Measurements from ENCODE around the gene IRF9. TPM values are rescaled to one million over a fixed set of nuclear protein-coding genes. Genes with fewer than 3 reads are reported as not detected.

The IRF9 gene
- total RNA-seq, 1 donor from 2014 or later: 24.0 TPM

GRCh38 chr14:24165785-24166184 lies 4.7 kb downstream of the IRF9 start:
- peak; percentile 19 for DNase-seq
- intact Hi-C loops (cut with DNase I): no loop called here
- ATAC-seq (ENCODE audit: poor library complexity): no peak

- DNase-seq (no peak), ATAC-seq (ENCODE audit: poor library complexity) (no peak)
- intact Hi-C loops (cut with DNase I): no loop called here
Observed at GRCh38 chr14:24167469-24168114, 6.5 kb downstream of the IRF9 start.

- peak; percentile 65 for ATAC-seq (ENCODE audit: poor library complexity)
- intact Hi-C loops (cut with DNase I): no loop called here
- peak; percentile 79 for DNase-seq
Observed at GRCh38 chr14:24171422-24172260, 10.6 kb downstream of the IRF9 start, which contains the start of gene REC8. Gene REC8 (plus strand): TSS chr14:24172080. CDS start chr14:24172553, 473 bp downstream.

DNA sequence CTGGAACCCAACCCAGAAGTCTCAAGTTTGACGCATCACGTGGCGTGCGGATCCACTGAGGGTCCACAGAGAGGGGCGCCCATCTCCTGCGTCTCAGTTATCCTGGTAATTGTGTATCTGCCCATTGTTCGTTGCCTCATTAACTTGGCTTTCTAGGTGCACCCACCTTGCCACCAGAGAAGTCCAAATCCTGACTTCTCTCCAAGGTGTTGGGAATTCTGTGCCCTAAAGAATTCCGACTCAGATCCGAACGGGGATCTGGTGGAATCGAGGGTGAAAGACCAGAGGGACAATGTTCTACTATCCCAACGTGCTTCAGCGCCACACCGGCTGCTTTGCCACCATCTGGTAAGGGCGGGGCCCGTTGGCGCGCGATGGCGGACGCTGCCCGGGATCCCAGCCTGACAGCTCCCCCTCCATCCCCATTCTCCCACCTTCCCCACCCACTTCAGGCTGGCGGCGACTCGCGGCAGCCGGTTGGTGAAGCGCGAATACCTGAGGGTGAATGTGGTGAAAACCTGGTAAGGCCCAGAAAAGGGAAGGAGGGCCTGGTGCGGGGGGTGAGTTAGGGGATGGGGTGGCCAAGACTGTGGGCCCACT lies 11.3 kb downstream of the IRF9 start:
- no peak for ATAC-seq (ENCODE audit: poor library complexity)
- DNase-seq: peak; percentile 35
- intact Hi-C loops (cut with DNase I): no loop called here

DNA sequence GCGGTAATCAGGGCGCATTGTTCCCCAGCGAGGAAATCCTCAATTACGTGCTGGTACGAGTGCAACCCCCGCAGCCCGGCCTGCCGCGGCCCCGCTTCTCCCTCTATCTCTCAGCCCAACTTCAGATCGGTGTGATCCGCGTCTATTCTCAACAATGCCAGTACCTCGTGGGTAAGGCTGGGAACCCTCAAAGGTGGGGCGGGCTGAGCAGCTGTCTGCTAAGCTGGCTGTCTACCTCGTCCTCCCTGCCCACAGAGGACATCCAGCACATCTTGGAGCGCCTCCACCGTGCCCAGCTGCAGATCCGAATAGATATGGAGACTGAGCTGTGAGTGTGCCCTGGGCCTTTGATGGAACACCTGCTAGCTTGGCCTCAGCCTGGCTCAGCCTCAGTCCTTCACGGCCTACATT lies 11.8 kb downstream of the IRF9 start:
- intact Hi-C loops (cut with DNase I): no loop called here
- peak; percentile 32 for DNase-seq
- no peak for ATAC-seq (ENCODE audit: poor library complexity)

- intact Hi-C loops (cut with DNase I): no loop called here
- DNase-seq: peak; percentile 14
- ATAC-seq (ENCODE audit: poor library complexity): no peak
Observed at GRCh38 chr14:24176599-24176998, 15.5 kb downstream of the IRF9 start.

DNA sequence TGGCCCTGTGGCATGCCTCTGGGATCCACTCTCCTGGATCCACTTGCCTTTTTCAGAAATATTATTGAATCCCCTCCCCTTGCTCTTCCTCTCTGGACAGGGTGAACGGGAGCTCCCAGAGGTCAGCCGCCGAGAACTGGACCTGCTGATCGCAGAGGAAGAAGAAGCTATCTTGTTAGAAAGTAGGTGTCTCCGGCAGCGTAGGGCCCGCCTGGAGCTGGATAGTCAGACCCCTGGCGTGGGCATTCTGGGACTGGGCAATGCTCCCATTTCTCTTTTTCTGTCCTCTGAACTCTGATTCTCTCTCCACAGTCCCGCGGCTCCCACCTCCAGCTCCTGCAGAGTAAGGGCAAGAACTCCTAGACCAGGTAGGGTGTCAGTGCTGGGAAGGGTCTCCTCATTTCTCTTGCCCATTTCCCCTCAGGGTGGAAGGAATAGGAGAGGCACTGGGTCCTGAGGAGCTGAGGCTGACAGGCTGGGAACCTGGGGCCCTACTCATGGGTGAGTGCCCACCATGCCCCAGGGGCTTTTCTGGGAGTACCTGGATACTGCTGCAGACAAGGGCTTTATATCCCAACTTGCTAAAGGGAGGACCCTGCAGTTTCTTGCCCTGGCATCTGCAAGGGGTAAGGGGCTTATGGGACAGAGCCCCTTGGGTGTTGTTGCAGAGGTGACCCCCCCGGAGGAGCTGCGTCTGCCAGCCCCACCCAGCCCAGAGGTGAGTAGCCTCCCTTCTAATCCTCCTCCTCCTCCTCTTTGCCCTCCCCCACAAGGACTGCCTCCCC lies 16.2 kb downstream of the IRF9 start:
- DNase-seq (peak; percentile 39), ATAC-seq (ENCODE audit: poor library complexity) (no peak)
- intact Hi-C loops (cut with DNase I): no loop called here

DNA sequence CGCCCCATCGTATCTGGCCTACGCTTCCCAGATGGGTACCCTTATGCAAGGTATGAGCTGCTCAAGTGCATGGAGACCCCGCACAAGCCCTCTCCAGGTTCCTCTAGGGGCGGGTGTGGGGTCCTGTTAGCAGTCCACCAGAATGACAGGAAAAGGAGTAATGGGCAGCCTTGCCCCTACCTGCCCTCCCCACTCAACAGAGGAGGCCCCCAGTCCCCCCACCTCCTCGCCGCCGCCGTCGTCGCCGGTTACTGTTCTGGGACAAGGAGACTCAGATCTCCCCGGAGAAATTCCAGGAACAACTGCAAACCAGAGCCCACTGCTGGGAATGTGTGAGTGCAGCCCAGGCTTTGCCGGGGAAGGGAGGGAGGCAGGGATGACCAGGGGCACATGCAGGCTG lies 16.8 kb downstream of the IRF9 start:
- intact Hi-C loops (cut with DNase I): no loop called here
- no peak for ATAC-seq (ENCODE audit: poor library complexity)
- peak; percentile 34 for DNase-seq

DNA sequence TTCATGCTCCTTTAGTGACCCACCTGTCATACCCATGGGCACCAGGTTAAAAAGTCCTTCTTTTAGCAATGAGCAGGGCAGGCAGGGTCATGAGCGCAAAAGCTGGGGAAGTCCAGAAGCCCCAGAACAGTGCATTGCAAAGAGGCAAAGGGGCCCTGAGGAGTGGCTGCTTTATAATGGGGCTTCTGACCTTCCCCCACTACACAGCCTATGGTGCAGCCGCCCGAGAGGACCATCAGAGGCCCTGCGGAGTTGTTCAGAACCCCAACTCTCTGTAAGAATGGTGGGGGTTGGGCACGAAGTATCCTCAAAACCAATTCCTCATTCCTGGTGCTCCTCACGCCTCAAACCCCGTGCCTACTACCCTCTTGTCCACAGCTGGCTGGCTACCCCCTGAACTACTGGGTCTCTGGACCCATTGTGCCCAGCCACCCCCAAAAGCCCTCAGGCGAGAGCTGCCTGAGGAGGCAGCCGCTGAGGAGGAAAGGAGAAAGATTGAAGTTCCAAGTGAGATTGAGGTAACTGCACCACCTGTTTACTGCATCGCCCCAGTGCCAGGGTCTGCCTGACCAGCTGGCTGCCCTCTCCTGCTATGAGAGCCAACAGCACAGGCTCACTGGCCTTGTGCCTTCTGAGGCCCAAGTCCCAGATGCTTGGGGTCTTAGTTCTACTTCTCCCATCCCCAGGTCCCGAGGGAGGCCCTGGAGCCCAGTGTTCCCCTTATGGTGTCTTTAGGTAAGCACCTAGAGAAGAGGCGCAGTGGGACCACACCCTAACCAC lies 17.5 kb downstream of the IRF9 start:
- DNase-seq (peak; percentile 24), ATAC-seq (ENCODE audit: poor library complexity) (no peak)
- intact Hi-C loops (cut with DNase I): no loop called here

DNA sequence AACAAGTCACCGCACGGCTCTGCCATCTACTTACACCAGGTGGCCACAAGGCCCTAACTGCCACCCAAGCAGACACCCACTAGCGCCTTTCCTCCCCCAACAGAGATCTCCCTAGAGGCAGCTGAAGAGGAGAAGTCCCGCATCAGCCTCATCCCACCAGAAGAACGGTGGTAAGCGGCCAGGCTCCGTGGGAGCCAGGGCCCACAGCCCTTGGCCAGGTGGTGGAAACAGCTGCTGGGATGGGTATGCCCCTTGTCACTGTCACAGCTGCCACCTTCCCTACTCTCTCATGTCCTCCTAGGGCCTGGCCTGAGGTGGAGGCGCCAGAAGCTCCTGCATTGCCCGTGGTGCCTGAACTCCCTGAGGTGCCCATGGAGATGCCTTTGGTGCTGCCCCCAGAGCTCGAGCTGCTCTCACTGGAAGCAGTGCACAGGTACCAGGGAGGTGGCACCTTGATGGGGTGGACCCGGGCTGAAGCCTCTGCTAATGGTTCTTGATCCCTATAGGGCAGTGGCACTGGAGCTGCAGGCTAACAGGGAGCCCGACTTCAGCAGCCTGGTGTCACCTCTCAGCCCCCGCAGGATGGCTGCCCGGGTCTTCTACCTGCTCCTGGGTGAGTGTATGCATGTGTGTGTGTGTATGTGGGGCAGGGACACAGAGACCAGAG lies 18.4 kb downstream of the IRF9 start:
- intact Hi-C loops (cut with DNase I): no loop called here
- DNase-seq (peak; percentile 23), ATAC-seq (ENCODE audit: poor library complexity) (peak; percentile 4)

DNA sequence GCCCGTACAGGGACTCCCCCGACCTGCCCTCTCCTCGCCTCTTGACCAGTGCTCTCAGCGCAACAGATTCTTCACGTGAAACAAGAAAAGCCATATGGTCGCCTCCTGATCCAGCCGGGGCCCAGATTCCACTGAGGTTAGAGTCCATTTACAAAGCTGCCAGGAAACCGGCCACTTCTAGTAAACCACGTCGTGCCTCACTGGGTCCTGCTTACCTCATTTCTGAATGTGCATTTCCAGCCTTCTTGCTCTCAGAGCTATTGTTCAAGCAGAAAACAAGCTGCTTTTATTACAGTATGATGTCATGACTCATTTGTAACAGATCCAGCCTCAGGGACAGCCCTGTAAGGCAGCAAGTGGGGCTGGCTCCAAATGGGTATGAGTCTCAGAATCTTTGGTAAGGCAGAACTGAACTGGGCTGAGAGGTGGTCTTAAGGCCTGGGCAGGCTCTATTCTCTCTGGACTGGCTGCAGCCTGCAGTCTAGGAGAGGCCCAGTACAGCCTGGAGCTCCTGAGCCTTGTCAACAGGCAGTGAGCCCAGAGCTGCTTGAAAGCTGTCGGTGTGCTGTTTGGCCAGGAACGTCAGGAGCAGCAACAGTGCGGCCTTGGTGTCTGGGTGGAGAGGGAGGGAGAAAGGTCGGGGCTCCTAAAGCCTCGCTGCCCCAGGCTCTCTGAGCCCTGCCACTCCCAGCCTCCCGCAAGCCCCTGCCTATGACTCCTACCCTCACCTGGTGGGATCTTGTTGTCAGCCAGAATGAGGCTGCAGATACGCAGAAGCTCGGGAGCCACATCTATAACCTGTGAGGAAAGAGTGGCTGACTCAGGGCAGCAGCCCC lies 19.1 kb downstream of the IRF9 start:
- peak; percentile 25 for DNase-seq
- intact Hi-C loops (cut with DNase I): no loop called here
- peak; percentile 50 for ATAC-seq (ENCODE audit: poor library complexity)

GRCh38 chr14:24181371-24182077 lies 20.5 kb downstream of the IRF9 start:
- DNase-seq: no peak
- no peak for ATAC-seq (ENCODE audit: poor library complexity)
- intact Hi-C loops (cut with DNase I): no loop called here

DNA sequence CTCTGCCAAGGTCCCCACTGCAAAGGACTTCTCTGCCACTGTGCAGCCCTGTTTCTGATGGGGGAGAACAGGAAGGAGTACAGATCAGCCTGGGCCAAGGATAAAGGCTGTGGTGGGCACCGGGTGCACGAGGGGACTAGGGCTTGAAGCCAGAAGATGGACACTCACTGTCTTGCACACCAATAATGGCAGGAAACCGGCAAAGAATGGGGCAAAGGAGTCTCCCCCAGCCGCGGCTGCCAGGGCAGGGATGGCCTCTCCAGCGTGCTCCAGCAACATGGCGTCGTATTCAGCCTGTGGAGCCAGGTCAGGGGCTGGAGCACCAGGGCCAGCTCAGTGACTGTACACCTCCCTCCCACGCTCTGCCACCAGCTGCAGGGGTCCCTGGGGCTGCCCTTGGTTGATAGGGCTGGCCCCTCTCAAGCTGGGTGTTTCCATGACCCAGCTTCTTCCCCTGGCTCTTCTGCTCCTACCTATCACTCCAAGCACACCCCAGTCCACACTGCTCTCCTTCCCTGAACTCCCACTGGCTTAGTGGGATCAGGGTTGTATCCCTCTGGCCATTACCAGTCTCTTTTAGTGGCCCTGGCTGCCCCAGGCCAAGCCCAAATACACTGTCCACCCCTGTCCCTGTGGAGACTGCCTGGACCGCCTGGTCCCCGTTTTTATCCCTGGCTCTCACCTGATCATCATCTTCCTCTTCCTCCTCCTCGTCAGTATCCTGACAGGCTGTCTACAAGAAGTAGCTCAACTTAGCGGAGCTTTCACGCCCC lies 21.2 kb downstream of the IRF9 start:
- intact Hi-C loops (cut with DNase I): no loop called here
- DNase-seq (no peak), ATAC-seq (ENCODE audit: poor library complexity) (no peak)

DNA sequence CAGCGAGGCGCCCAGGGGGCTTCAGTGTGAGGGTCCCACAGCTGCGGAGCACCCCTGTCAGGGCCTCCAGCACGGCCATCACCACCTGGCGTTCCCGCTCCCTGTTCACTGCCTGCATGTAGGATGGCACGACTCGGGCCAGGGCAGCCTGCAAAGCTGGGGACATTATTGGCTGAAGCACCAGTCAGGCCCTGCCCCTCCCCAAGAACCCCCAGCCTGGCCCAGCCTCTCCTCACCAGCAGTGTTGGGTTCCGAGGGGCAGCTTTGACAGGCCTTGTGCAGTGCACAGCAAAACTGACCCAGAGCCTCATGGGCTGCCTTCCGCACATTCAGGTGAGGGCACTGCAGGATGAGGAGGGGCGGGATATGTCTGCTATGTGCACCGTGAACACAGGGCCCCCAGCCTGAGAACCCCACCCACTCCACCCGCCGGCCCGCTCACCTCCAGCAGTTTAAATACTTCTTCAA lies 22.0 kb downstream of the IRF9 start:
- no peak for DNase-seq
- intact Hi-C loops (cut with DNase I): no loop called here
- ATAC-seq (ENCODE audit: poor library complexity): no peak

- no peak for DNase-seq
- no peak for ATAC-seq (ENCODE audit: poor library complexity)
- intact Hi-C loops (cut with DNase I): no loop called here
Observed at GRCh38 chr14:24184104-24184970, 23.3 kb downstream of the IRF9 start.
